Hippocampal formation (tissue), 2 donors: ENCODE data around the gene SLC35F3.
"Not testable (repeated sequence)": the region's sequence is repeated elsewhere in the genome, so short reads cannot be mapped to it uniquely, and the experiment has no call there.

Experiments used
- DNase-seq, 2 donors: peaks; one replicate each; lab custom pipeline; 2025; lab: John Stamatoyannopoulos, UW

SLC35F3 gene

DNA sequence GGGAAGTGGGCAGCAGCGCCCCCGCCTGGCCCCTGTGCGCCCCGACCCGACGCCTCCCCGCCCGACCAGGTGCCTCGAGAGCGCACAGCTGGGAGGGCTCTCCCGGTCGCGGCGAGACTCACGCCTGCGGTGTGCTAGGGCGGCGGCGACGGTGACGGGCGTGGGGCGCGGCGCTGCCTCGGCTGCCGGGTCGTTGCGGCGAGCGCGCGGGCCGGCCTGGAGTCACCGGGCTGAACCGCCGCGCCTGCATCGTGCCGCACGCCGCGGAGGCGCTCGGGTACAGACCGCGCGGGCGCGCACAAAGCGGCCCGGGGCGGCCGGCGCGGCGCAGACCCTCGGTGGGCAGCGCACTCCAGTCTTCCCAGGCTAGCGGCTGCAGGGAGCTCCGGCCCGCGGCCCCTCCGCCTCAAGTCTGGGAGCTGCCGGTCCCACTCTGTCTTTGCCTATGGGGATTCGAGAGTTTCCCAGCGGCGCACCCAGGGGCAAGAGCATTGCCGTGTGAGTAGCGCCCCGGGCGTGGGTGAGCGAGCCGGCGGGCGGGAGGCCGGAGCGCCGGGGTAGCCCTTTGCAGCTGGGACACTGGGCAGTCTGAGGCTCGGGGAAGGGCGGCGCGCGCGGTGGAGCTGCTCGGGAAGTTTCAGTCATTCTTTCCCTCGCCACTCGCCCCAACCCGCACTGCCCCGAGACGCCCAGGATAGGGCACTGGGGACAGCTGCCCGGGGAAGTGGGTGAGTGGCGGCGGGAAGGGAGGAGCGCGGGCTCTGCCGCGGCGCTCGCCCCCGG lies at the start of gene SLC35F3:
Gene SLC35F3, plus strand, starts transcription at position 44 of the 783 bp plus-strand sequence.
- no peak for DNase-seq

DNA sequence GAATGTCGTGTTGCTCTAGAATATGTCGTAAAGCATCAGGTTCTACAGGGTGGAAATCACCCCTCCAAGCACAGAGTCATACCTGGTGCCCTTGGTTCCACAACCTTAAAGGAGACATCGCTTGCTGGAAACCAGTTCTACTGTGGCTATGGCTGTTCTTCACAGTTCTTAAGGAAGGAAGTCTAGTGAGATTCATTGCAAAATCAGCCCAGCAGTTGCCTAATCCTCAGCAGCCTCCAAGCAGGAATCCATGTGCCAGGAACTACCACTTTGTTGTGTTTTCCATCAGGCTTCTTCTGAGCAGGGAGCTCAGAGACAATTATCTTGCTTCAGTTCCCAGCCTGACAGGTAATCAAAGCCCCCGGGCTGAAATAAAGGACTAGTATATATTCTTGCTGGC lies 45.0 kb upstream of the SLC35F3 start:
- DNase-seq, result no peak

DNA sequence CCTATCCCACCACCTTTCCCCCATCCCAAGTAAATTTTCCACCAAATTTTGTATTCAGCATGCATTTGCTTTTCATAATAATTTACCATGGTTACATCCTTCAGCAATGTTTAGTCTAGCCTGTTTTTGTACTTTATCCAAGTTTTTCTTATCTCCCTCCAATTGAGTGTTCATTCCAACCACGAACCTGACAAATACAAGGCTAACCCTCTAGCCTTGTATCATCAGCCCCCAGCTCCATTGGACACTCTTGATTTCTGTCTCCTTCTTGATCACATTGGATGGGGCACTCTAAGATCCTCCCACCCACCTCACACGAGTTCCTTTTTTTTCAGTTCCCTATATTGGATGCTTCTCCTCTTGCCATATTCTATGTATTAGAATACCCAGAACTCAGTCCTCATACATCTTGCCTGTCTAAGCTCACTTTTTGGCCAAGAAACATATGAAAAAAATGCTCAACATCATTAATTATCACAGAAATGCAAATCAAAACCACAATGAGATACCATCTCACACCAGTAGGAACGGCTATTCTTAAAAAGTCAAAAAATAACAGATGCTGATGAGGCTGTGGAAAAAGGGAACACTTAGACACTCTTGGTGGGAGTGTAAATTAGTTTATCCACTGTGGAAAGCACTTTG lies 40.5 kb upstream of the SLC35F3 start:
- no peak for DNase-seq

DNA sequence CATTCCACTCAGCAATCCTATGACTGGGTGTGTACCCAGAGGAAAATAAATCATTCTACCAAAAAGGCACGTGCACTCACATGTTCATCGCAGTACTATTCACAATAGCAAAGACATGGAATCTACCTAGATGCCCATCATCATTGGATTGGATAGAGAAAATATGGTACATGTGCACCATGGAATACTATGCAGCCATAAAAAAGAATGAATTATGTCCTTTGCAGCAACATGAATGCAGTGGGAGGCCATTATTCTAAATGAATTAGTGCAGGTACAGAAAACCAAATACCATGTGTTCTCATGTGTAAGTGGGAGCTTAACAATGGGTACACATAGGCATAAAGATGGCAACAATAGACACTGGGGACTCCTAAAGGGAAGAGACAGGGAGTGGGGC lies 39.9 kb upstream of the SLC35F3 start:
- DNase-seq, result no peak

DNA sequence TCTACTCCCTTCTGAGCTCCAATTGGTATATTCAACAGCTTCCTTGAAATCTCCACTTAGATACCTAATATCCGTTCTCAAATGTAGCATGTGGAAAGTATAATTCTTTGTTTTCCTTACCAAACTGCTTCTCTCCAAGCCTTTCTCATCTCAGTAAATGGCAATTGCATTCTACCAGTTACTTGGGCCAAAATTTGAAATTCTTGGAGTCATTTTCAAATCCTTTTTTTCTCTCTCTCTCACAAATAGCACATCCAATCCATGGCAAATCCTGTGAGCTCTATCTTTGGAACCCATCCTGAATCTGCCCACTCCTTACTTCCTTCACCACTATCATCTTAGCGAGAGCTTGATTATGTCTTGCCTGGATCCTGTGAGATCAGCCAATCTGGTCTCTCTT lies 39.3 kb upstream of the SLC35F3 start:
- DNase-seq, result peak in 1 of 2 donors; percentile 31

DNA sequence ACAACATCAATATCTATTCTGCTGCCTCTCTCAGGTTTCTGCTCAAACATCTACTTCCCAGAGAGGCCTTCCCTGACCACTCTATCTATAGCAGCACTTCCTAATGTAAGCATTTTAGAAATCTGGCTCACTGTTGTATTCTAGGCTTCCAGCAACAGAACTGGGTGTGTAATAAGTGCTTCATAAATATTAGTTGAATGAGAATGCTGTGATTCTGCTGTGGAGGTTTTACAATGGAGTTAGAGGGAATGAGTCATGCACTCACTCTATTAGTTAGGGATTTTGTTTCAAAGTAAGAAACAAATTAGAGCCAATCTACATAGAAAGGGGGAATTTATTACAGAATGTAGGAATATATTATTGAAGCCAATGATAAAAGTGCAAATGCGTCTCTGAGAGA lies 38.6 kb upstream of the SLC35F3 start:
- DNase-seq, result no peak

DNA sequence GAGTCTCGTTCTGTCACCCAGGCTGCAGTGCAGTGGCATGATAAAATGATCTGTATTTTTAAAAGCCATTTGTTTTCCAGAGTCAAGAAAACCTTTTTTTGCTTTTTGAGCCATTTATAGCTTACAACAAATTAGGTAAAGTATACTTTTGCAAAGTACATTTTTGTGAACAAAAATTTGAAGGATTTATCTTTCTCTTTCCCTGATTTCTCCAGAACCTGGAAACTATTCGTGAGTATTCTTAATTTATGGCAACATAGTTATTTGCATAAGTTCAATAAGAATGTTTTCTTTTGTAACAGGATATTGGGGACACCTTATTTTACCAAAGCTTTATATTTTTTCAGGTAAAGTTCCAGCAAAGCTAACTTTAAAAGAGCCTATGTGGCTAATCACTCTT lies 37.4 kb upstream of the SLC35F3 start:
- no peak for DNase-seq

DNA sequence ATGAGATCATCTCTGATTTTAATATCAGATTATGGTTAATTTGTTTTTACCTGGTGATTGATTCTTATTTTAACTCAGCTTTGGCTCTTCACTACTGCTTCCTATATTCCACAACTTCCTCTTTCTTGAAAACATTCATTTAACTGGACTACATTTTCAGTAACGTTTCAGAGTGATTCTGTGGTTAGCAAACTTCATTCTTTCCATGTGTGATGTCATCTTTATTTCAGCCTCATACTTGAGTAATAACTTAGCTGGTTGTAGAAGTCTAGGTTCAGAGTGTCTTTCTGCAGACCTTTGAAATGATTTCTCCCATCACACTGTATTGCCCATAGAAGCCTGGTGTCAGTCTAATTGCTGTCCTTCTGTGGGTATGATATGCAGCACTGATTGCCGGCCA lies 36.0 kb upstream of the SLC35F3 start:
- no peak for DNase-seq

DNA sequence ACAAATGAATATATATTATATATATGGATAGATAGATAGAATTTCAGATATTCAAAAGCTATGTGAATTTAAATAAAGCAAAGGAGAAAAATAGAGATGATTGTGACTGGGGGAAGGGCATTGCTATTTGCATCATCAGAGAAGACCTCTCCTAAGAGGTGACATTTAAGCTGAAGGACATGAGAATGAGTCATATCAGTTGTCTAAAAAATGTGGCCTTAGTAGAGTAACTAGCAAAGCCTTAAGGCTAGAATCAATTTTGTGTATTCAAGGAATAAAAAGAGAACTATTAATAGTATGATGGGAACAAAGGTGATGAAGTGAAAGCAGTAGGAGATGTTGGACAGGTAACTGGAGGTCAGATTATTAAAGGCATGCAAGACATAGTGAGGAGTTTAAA lies 34.8 kb upstream of the SLC35F3 start:
- DNase-seq, result no peak

DNA sequence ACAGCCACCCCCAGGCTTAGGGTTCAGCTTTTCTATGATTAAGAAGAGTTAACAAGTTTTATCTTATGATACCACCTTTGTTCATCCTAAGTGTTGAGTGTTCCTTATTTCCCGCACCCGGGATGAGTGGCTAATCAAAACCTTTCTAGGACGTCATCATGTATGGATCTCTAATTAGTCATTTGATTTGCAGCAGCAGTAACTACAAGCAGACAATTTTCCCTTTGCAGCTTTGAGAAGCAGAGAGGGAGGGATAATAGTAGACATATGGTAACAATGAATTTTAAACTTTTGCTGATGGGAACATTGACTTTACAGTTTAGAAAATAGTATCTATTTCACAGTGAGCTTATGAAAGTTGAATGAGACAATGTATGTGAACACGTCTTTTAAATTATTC lies 30.8 kb upstream of the SLC35F3 start:
- no peak for DNase-seq

DNA sequence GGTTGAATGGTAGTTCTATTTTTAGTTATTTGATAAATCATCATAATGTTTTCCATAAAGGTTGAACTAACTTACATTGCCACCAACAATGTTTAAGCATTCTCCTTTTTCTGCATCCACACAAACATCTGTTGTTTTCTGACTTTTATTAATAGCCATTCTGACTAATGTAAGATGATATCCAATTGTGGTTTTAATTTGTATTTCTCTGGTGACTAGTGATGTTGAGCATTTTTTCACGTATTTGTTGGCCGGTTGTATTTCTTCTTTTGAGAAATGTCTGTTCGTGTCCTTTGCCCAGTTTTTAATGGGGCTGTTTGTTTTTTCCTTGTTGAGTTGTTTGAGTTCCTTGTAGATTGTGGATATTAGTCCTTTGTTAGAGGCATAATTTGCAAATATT lies 24.6 kb upstream of the SLC35F3 start:
- no peak for DNase-seq

DNA sequence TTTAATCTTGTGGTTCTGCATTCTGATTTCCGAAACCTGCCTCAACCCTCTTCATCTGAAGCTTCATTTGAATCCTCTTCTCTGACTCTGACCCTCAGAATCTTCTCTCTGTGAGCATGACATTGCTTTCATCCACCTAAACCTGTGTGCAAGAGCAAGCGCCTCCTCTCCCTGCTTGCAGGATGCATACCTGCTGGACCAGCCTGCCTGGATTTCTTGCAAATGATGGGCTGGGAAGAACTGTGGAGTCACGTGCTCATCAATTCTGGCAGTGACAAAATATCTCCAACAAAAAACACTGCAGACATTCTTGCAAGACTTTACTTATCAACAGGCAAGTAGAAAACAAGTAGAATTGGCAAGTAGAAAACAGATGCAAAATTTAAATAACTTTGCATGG lies 20.8 kb upstream of the SLC35F3 start:
- DNase-seq, result no peak

DNA sequence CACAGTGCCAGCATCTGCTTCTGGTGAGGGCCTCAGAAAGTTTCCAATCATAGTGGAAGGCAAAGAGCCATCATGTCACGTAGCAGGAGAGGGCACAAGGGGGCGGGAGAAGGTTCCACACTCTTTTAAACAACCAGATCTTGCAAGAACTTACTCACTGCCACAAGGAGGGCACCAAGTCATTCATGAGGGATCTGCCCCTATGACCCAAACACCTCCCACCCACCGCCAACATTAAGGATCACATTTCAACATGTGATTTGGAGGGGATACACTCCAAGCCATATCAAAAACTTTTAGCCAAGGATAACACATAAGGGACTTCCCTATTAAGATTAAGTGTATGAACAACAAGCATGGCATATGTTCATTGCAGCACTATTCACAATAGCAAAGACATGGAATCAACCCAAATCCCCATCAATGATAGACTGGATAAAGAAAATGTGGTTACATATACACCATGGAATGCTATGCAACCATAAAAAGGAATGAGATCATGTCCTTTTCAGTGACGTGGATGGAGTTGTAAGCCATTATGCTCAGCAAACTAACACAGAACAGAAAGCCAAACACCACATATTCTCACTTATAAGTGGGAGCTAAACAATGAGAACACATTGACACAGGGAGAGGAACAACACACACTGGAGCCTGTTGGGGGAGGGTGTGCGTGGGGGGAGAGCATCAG lies 19.9 kb upstream of the SLC35F3 start:
- DNase-seq, result no peak

DNA sequence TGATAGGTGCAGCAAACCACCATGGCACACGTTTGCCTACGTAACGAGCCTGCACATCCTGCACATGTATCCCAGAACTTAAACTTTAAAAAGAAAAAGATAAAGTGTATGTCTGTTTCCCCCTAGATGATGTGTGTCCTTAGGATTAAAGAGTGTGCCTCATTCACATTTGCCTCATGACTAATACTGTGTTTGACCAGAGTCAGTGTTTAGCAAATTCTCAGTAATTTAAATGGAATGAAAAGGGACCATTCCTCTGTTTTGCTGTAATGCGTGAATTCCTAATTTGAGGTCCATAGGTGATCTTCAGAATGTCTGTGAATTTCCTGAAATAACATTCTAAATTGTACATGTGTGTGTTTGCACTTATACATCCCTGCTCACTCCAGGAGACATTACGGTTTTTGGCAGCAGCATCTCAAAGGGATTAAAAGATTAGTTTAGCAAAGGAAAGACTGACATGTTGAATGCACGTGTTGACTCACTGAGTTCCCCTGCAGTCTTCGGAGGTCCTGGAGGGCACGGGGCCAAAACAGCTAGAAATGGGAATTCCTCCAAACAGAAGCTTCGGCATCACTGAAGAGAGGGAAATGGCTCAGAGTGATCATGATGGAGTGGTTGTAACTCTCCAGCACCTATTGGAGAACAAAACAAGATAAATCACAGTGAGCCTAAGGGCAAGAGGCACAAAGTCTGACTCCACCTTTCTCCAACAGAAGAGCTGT lies 19.1 kb upstream of the SLC35F3 start:
- no peak for DNase-seq

DNA sequence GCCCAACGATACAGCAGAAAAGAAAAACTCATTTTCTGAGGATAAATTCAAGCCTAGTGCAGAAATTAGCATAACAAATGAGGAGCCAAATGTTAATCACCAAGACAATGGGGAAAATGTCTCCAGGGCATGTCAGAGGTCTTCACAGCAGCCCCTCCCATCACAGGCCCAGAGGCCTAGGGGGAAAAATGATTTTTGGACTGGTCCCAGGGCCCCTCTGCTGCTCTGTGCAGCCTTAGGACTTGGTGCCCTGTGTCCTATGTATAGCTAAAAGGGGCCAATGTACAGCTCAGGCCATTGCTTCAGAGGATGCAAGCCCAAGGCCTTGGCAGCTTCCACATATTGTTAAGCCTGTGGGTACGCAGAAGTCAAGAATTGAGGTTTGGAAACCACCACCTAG lies 13.3 kb upstream of the SLC35F3 start:
- not testable (repeated sequence) for DNase-seq

DNA sequence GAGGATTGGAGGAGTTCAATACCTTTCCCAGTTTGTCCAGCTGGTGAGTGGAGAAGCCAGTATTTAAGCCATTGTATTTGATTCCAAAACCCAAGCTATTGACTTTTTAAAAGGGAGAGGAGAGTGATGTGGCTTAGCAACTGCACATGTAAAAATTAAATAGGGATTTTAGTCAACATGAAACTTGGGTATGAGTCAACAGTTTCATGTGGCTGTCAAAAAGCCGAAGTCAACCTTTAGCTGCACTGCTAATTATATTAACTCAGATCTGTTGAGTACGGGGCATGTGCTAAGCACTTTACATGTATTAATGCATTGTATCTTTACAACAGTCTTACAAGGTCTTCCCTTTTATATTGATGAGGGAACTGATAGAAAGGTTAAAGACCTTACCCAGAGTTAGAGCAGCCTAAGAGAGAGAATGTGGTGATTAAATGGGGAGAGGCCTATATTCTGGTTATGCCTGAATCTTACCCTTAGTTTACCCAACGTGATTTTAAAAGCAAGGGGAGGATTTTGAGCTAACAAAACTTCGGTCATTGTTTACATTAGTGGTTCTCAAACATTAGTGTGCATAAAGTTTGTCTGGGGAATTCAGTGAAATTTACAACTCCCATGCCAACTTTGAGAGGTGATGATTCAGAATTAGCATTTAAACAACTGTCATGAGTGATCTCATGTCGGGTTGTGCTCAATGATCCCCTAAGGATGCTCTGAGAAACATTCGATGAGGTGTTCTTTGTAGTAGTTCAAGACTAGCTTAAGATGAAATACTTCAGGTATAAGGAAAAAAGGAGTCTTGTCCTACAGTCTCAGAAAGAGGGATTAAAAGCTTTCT lies 6.9 kb upstream of the SLC35F3 start:
- DNase-seq, result no peak

DNA sequence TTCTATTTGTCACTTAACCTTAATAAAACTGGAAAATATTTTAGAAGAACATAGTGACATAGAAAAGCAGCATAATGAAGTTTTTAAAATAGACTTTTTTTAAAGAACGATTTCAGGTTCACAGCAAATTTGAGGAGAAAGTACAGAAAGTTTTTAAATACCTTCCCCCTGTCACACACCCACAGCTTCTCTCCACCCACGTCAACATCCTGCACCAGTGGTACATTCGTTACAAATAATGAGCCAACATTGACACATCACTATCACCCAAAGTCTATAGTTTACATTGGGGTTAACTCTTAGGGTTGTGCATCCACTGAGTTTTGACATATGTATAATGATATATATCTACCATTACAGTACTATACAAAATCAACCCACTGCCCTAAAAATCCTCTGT lies 3.0 kb upstream of the SLC35F3 start:
- DNase-seq, result no peak

DNA sequence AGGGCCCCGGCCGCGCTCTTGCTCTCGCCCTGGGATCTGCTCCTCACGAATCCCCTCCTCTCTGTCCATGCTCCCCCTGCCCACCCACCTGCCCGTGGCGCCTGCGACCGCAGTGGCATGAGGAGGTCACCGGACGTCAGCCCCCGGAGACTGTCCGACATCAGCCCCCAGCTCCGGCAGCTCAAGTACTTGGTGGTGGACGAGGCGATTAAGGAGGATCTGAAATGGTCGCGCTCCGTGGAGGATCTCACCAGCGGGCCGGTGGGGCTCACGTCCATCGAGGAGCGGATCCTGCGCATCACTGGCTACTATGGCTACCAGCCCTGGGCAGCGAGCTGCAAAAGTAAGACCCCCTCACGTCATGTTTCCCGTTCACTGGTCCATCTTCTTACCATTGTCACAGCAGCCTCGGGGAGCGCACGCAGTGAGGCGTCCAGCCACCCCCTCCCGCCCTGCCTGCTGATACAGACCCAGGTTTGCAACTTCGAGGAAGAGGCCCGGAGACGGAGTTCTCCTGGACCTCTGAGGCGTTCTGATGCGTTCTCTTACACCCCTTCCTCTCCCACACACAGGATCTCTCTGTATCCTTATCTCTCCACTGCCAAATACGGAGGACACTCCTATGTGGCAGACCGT lies 1.1 kb downstream of the SLC35F3 start:
- DNase-seq, result no peak

DNA sequence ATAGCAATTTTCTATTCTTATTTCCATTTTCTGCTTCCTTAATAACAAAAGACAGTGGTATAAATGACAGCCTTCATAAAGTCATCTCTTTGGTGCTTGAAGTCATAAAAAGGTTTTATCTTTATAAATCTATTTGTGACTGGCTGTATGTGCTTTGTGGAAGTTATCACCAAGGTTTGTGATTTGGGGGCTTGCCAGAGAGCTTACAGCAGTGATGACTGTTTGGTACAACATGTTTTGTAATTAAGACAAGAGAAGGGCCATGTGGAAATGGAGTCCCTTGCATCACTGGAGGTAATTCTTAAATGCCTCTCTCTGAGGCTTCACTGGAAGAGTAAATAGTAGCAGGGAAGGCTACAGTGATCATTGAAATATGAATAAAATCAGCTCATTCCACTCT lies 2.7 kb downstream of the SLC35F3 start:
- no peak for DNase-seq

DNA sequence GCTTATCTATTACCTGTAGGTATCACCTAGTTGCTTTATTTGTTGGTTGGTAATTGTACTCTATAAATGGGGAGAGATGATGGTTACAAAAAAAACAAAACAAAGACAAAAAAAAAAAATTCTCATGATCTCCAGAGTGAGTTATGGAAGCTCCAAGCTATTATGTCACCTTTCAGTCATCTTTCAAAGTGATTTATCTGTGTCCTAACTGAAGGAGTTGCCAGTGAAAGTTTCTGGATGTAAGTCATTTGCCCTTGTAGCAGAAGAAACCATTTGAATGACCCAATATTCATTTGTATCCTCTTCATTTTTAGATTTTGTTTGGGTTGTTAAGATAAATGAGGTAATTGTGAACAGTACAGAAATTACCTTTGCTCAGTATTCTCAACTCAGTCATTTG lies 3.6 kb downstream of the SLC35F3 start:
- no peak for DNase-seq

DNA sequence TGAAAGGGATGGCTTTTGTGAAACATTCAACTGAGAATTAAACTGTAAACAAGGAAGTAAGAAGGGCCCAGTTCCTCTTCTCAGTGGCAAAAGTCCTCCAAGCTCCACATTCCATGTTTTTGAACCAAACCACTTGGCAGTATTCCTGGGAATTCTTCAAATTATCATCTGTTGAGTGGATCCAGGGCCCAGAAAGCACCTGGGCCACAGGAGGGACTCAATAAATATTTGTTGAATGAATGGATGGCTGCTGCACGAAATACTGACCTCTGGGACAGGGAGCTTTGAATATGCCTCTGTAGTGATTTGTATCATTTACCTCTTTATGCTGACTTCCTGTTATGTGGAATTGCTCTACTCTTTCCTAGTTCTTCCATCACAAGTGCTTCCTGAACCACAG lies 4.7 kb downstream of the SLC35F3 start:
- DNase-seq, result no peak
